Kidney epithelial cell (primary cell): ENCODE results near the gene MAP3K4. TPM values are rescaled to one million over a fixed set of nuclear protein-coding genes. Genes with fewer than 3 reads are reported as not detected.

Experiments
- DNase-seq: peaks from one replicate; pipeline ENCODE4 v3.0.0-alpha.2; 2010; ENCODE audit warnings: low read depth
- H3K27me3 ChIP-seq: 2 replicates; pipeline ENCODE4 v1.6.0; 2011; ENCODE audit warnings: low read length; ENCODE audit not compliant: control insufficient read depth, insufficient read depth
- H3K36me3 ChIP-seq: 2 replicates; pipeline ENCODE4 v1.5.1; 2011; ENCODE audit warnings: low read length; ENCODE audit not compliant: control insufficient read depth, insufficient read depth
- H3K4me3 ChIP-seq: 2 replicates; pipeline ENCODE4 v1.5.1; 2011; ENCODE audit warnings: low read depth, mild to moderate bottlenecking, control low read depth, low read length
- total RNA-seq: library from RNA; depleted of rRNA; stranded (reverse); fragments of >200 nt; gene quantifications from 2 replicates; pipeline ENCODE4 v1.2.3, GENCODE V29; 2015
- TF ChIP-seq, protein P1 (sequence below): IDR thresholded peaks from 2 replicates; pipeline ENCODE4 v1.5.1; 2011; ENCODE audit warnings: mild to moderate bottlenecking, moderate library complexity, low read length, control low read depth, inconsistent platforms; ENCODE audit not compliant: insufficient read depth, poor library complexity, severe bottlenecking

MAP3K4 gene
- total RNA-seq, 1 donor from 2014 or later = 22.5 TPM

GRCh38 chr6:161003336-161003735, 11.8 kb downstream of the MAP3K4 start:
- Histone ChIP-seq H3K36me3 (no peaks in the 10 kb centered on the region), H3K4me3 (no peak overlapping the region), H3K27me3 (no peaks in the 10 kb centered on the region)
- TF ChIP-seq, protein P1, sequence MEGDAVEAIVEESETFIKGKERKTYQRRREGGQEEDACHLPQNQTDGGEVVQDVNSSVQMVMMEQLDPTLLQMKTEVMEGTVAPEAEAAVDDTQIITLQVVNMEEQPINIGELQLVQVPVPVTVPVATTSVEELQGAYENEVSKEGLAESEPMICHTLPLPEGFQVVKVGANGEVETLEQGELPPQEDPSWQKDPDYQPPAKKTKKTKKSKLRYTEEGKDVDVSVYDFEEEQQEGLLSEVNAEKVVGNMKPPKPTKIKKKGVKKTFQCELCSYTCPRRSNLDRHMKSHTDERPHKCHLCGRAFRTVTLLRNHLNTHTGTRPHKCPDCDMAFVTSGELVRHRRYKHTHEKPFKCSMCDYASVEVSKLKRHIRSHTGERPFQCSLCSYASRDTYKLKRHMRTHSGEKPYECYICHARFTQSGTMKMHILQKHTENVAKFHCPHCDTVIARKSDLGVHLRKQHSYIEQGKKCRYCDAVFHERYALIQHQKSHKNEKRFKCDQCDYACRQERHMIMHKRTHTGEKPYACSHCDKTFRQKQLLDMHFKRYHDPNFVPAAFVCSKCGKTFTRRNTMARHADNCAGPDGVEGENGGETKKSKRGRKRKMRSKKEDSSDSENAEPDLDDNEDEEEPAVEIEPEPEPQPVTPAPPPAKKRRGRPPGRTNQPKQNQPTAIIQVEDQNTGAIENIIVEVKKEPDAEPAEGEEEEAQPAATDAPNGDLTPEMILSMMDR = no peak
- DNase-seq = no peak

GRCh38 chr6:161008245-161008644, 16.7 kb downstream of the MAP3K4 start:
- H3K4me3 ChIP-seq = no peak overlapping the region
- H3K36me3 ChIP-seq = no peaks in the 10 kb centered on the region
- DNase-seq = no peak
- TF ChIP-seq, protein P1 = no peak
- no peaks in the 10 kb centered on the region for H3K27me3 ChIP-seq

DNA sequence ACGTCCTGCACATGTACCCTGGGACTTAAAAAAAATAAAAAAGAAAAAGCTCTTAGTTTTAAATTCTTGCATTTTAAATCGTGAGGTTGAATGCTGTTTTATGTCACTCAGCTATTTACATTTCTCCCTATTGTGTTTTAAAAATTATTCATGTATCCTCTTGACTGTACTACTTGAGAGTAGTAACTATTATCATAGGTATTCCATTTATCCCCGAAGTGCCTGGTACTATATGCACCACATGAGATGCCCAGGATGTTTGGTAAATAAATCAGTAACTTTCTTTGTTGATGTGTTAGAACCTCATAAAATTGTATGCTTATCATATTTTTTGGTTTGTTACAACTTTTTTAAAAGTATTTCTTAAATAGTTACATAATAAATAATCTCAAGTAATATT, 18.4 kb downstream of the MAP3K4 start:
- TF ChIP-seq, protein P1 = no peak
- no peak for DNase-seq
- H3K27me3 ChIP-seq = no peaks in the 10 kb centered on the region
- no peaks in the 10 kb centered on the region for H3K36me3 ChIP-seq
- H3K4me3 ChIP-seq = no peak overlapping the region

DNA sequence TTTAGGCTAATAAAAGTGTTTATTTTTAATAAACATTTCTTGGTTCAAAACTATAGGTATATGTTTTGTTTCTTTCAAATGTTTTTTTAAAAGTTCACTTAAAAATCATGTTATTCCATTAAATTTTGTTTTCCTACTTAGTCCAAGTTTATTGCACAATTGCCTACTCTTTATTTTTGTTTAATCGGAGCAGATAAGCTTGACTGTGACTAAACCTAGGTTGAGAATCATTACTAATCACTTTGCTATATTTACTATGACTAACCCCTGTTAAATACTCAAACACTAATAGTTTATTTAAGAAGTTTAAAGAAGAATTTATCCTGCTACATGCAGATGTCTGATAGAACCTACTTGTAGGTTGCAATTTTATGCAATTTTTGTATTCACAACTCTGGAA, 18.8 kb downstream of the MAP3K4 start:
- no peak overlapping the region for H3K4me3 ChIP-seq
- DNase-seq = no peak
- H3K36me3 ChIP-seq = no peaks in the 10 kb centered on the region
- TF ChIP-seq, protein P1 = no peak
- no peaks in the 10 kb centered on the region for H3K27me3 ChIP-seq

DNA sequence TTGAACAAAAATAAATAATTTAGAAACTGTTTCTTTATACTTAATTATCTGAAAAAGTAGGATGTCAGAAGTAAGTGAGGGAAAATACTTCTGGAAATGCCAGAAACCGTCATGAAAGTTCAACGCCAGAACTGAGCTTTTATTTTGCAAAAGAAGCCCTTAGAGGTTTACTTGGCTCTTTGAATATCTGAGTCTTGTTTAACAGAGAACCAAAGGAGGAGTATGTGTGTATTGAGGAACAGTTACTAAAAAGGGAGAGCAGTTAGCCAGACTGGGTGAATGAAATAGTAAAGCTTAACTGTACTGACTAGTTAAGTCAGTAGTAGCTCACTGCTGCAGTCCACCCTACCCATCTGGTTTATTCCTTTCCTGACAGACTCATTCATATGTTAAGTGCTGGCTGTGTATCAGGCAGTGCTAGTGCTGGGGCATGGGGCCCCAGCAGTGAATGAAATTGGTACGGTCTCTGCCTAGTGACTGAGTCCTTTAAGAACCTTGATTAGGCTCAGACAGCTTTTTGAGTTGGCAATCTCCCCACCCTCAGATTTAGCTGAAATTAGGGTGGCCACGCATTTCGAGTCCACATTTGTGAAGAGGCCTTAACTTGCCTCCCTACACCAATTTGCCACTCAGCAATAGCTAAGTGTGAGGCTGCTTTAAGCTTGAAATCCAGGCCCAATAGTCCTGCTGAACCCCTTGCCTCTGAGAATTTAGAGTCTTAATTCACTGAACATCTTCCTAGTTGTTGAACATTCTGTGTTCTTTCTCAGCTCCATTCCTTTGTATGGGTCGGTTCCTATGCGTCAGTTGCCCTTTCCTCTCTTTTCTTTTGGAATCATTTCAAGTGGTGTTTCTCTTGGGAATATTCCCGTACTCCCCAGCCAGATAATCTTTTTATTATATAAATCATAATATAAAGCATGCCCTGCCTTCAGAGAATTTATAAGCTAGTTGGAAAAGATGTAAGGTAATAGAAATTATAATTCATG, 20.2 kb downstream of the MAP3K4 start:
- H3K27me3 ChIP-seq = no peaks in the 10 kb centered on the region
- no peak for DNase-seq
- no peak overlapping the region for H3K4me3 ChIP-seq
- H3K36me3 ChIP-seq = no peaks in the 10 kb centered on the region
- TF ChIP-seq, protein P1 = no peak

DNA sequence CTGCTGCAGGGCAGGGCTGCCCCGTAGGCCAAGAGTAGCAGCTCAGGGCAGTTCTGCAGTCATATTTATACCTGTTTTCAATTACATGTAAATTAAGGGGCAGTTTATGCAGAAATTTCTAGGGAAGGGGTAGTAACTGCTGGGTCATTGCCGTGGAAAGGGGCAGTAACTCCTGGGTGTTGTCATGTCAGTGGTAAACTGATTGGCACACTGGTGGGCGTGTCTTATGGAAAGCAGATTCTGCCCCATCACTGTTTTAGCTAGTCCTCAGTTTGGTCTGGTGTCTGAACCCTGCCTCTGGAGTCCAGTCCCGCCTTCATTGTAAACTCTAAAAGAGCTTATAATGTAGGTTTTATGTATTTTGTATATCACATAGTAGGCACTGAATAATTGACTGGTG, 22.1 kb downstream of the MAP3K4 start:
- TF ChIP-seq, protein P1 = no peak
- no peak overlapping the region for H3K4me3 ChIP-seq
- H3K27me3 ChIP-seq = no peaks in the 10 kb centered on the region
- no peaks in the 10 kb centered on the region for H3K36me3 ChIP-seq
- DNase-seq = no peak
